IMR-90 (cell line): ENCODE measurements around the gene SLC38A7. TPM values are rescaled to one million over a fixed set of nuclear protein-coding genes. Genes with fewer than 3 reads are reported as not detected.

Experiments used
- polyA plus RNA-seq, 3 experiments: library from polyadenylated mRNA; depleted of rRNA; stranded (reverse); fragments of >200 nt; gene quantifications; 2 replicates each; pipeline ENCODE4 v1.2.3, GENCODE V29; 2012; ENCODE audit warnings: low replicate concordance in 1 of 3
- total RNA-seq: library from RNA; depleted of rRNA; stranded (reverse); fragments of >200 nt; gene quantifications from 2 replicates; pipeline ENCODE4 v1.2.3, GENCODE V29; 2012; rRNA removed

The SLC38A7 gene
- total and polyA plus RNA-seq, 2 of the 4 experiments (the other 2 are of a cell fraction) = 14.7 to 16.4 TPM

Other genes with a start within 250 kb of the SLC38A7 start
- 9.7 and 10.9 TPM in 2 replicates for gene NDRG4, start 184.6 kb downstream of the SLC38A7 start, total RNA-seq
- gene NDRG4, start 184.6 kb downstream of the SLC38A7 start, polyA plus RNA-seq (2012; rRNA removed) = 23.5 and 26.5 TPM in 2 replicates
- 3.2 and 3.3 TPM in 2 replicates for gene SETD6, start 169.3 kb downstream of the SLC38A7 start, total RNA-seq
- 5.2 and 6.4 TPM in 2 replicates for gene SETD6, start 169.3 kb downstream of the SLC38A7 start, polyA plus RNA-seq (2012; rRNA removed)
- gene CNOT1, start 54.9 kb downstream of the SLC38A7 start, total RNA-seq = 203 and 357 TPM in 2 replicates
- gene CNOT1, start 54.9 kb downstream of the SLC38A7 start, polyA plus RNA-seq (2012; rRNA removed) = 67.7 and 85.5 TPM in 2 replicates
- 45.5 and 50.2 TPM in 2 replicates for gene GOT2, start 49.5 kb upstream of the SLC38A7 start, total RNA-seq
- 55.2 and 60.2 TPM in 2 replicates for gene GOT2, start 49.5 kb upstream of the SLC38A7 start, polyA plus RNA-seq (2012; rRNA removed)